ENCODE data around the gene PLPP6.

DNA sequence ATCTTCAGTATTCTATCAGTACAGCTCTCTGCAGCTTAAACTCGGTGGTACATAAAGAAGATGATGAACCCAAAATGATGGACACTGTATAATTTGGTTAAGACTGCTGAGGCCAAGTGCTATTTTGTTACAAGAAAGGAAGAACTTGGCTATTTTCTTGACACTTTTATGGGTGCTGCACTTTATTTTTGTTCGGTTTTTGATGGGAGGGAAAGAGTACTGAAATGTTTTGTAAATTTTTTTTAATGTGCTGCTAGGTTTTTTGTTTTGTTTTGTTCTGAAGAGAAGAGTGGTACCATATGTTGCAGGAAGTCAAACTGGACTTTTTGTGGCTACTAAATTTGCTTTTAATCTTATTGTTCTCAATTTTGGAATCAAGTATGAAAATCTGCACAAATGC, 43.9 kb downstream of the PLPP6 start:
- TF ChIP-seq, protein P1, sequence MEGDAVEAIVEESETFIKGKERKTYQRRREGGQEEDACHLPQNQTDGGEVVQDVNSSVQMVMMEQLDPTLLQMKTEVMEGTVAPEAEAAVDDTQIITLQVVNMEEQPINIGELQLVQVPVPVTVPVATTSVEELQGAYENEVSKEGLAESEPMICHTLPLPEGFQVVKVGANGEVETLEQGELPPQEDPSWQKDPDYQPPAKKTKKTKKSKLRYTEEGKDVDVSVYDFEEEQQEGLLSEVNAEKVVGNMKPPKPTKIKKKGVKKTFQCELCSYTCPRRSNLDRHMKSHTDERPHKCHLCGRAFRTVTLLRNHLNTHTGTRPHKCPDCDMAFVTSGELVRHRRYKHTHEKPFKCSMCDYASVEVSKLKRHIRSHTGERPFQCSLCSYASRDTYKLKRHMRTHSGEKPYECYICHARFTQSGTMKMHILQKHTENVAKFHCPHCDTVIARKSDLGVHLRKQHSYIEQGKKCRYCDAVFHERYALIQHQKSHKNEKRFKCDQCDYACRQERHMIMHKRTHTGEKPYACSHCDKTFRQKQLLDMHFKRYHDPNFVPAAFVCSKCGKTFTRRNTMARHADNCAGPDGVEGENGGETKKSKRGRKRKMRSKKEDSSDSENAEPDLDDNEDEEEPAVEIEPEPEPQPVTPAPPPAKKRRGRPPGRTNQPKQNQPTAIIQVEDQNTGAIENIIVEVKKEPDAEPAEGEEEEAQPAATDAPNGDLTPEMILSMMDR (IDR thresholded peaks at IDR 0.05) = no peak
- no peak for TF ChIP-seq POLR2A (IDR thresholded peaks at IDR 0.05)

Data from thyroid gland (tissue), 4 donors.